PFSK-1 (cell line): ENCODE measurements around the gene BCKDHB.

Experiments
- FOXP2 ChIP-seq: optimal IDR thresholded peaks from 2 replicates; pipeline ENCODE3; 2011; ENCODE audit warnings: borderline replicate concordance, control low read depth, inconsistent platforms; ENCODE audit not compliant: insufficient read depth; ENCODE audit errors: extremely low read length, extremely low read depth
- POLR2AphosphoS5 ChIP-seq: IDR thresholded peaks from 2 replicates; pipeline ENCODE4 v1.6.1; 2012; ENCODE audit warnings: low read depth, mild to moderate bottlenecking, control low read depth, low read length, moderate library complexity
- SIN3A ChIP-seq: IDR thresholded peaks from 2 replicates; pipeline ENCODE4 v1.6.1; 2012; ENCODE audit warnings: mild to moderate bottlenecking, low read length, moderate library complexity, borderline replicate concordance; ENCODE audit not compliant: insufficient read depth
- TAF1 ChIP-seq: IDR thresholded peaks from 2 replicates; pipeline ENCODE4 v1.6.1; 2012; ENCODE audit warnings: low read length, control low read depth, borderline replicate concordance; ENCODE audit not compliant: insufficient read depth
- TF ChIP-seq, protein P1 (sequence below), 2 experiments: IDR thresholded peaks; 2 replicates each; pipeline versions ENCODE4 v1.6.1 to v1.8.0; 2011 to 2012; ENCODE audit warnings: low read depth in 2 of 2, low read length in 2 of 2, control low read depth in 1 of 2, inconsistent platforms in 1 of 2, mild to moderate bottlenecking in 1 of 2, moderate library complexity in 1 of 2; ENCODE audit not compliant: insufficient read depth in 1 of 2

Gene BCKDHB

DNA sequence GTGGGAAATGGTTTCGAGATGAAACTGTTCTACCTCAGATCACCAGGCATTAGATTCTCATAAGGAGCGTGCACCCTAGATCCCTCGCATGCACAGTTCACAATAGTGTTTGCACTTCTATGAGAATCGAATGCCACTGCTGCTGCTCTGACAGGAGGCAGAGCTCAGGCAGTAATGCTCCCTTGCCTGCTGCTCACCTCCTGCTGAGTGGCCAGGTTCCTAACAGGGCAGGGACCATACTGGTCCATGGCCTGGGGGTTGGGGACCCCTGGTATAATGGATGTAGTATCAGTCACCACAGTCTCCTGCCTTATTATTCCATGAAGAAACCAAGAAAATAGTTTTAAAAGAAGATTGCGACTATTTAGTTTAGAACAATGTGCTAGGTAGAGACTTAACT lies 127.5 kb downstream of the BCKDHB start:
- TF ChIP-seq TAF1: no peak
- TF ChIP-seq FOXP2: no peak
- TF ChIP-seq, protein P1, sequence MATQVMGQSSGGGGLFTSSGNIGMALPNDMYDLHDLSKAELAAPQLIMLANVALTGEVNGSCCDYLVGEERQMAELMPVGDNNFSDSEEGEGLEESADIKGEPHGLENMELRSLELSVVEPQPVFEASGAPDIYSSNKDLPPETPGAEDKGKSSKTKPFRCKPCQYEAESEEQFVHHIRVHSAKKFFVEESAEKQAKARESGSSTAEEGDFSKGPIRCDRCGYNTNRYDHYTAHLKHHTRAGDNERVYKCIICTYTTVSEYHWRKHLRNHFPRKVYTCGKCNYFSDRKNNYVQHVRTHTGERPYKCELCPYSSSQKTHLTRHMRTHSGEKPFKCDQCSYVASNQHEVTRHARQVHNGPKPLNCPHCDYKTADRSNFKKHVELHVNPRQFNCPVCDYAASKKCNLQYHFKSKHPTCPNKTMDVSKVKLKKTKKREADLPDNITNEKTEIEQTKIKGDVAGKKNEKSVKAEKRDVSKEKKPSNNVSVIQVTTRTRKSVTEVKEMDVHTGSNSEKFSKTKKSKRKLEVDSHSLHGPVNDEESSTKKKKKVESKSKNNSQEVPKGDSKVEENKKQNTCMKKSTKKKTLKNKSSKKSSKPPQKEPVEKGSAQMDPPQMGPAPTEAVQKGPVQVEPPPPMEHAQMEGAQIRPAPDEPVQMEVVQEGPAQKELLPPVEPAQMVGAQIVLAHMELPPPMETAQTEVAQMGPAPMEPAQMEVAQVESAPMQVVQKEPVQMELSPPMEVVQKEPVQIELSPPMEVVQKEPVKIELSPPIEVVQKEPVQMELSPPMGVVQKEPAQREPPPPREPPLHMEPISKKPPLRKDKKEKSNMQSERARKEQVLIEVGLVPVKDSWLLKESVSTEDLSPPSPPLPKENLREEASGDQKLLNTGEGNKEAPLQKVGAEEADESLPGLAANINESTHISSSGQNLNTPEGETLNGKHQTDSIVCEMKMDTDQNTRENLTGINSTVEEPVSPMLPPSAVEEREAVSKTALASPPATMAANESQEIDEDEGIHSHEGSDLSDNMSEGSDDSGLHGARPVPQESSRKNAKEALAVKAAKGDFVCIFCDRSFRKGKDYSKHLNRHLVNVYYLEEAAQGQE (IDR thresholded peaks at IDR 0.05; ENCODE audit: insufficient read depth in 1 of 2, low read depth in 2 of 2, low read length in 2 of 2): no peak
- no peak for TF ChIP-seq SIN3A
- TF ChIP-seq POLR2AphosphoS5: no peak

DNA sequence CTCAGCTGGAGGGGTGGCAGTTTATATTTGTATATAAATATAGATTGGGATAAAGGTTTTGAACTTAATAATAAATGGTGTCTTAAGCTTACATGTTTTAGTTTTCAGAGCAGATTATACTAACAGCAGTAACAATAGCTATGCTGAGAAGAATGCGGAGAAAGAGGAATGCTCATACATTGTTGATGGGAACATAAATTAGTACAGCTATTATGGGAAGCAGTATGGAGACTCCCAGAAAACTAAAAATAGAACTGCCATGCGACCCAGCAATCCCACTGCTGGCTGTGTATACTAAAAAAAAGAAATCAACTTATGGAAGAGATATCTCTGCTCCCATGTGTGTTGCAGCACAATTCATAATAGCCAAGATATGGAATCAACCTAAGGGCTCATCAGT lies 127.9 kb downstream of the BCKDHB start:
- no peak for TF ChIP-seq SIN3A
- TF ChIP-seq, protein P1 (IDR thresholded peaks at IDR 0.05; ENCODE audit: insufficient read depth in 1 of 2, low read depth in 2 of 2, low read length in 2 of 2): no peak
- no peak for TF ChIP-seq TAF1
- no peak for TF ChIP-seq FOXP2
- TF ChIP-seq POLR2AphosphoS5: no peak

- TF ChIP-seq, protein P1 (IDR thresholded peaks at IDR 0.05; ENCODE audit: insufficient read depth in 1 of 2, low read depth in 2 of 2, low read length in 2 of 2): no peak
- TF ChIP-seq TAF1: no peak
- no peak for TF ChIP-seq FOXP2
- TF ChIP-seq POLR2AphosphoS5: no peak
- TF ChIP-seq SIN3A: no peak
Observed at GRCh38 chr6:80234908-80235307, 128.4 kb downstream of the BCKDHB start.

DNA sequence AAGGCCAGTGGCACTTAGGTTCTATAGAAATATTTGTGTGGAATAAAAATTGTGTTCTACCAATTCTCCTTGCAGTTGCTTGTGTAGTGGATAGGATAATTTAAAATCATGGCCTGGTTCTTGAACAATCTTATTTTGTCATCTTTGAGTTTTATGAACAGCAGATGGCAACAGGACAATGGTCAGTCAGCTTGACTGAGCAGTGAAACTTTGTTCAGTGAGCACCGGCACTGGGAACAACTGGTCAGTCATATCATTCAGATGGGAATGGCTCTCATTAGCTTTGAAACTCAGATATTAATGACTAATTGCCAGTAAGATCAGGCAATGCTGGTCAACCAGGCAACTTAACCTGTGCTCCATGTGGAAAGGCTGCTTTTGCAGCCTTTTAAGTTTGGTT lies 129.2 kb downstream of the BCKDHB start:
- TF ChIP-seq FOXP2 (no peak), POLR2AphosphoS5 (no peak), TAF1 (no peak), SIN3A (no peak)
- TF ChIP-seq, protein P1 (IDR thresholded peaks at IDR 0.05; ENCODE audit: insufficient read depth in 1 of 2, low read depth in 2 of 2, low read length in 2 of 2): no peak

DNA sequence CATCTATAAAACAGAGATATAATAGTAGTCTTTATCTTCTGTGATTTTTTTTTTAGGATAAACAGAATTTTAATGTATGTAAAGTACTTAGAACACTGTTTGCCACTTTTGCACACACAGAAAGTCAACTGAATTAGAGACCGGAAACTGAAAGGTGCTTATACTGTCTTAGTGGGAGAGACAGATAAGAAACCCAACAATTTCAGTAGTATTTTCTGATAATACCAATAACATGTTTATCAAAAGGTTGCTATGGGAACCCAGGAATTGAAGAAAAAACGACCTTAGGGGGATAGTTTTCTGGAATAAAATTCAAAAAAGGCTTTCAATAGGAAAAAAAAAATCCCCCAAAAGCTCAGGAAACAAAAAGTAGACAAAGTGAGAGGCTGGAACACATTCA lies 138.6 kb downstream of the BCKDHB start:
- TF ChIP-seq FOXP2 (no peak), SIN3A (no peak)
- TF ChIP-seq, protein P1 (IDR thresholded peaks at IDR 0.05; ENCODE audit: insufficient read depth in 1 of 2, low read depth in 2 of 2, low read length in 2 of 2): no peak
